ENCODE measurements around the gene DCBLD2. TPM values are rescaled to one million over a fixed set of nuclear protein-coding genes. Genes with fewer than 3 reads are reported as not detected.
A peak's percentile ranks its signal among the peaks of the same experiment; 100 is the strongest.
"Not testable (repeated sequence)": the region's sequence is repeated elsewhere in the genome, so short reads cannot be mapped to it uniquely, and the experiment has no call there.

Gene DCBLD2
- total RNA-seq, 1 donor from 2014 or later = 57.9 TPM

DNA sequence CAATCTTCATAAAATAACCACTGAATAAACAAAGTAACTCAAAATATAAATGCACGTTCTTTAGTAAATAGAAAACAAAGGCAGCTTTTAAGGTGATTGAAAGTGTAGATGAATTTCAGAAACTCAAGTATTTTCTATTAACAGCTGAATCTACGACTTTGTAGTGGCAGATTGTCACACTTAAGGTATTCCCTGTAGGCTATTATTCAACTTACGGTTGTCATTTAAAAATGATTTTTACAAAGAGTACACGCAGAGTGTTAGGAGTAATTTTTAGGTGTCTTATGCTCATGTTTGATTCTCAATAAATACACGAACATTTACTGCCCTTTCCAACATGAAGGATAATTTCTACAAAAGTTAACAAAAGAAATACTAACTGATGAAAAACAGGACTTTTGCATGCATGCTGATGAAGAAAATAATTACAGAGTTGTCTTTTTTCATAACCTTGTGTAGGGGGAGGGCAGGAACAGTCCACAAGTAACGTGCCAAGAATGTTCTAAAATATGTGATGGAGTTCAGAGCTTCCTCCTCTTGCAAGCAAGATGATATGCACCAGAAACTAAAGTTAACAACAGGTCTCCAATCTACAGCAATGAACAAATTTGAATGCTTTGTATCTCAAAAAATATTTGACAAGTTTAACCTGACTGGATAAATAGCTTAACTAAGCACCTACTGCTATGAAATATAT, 16.7 kb downstream of the DCBLD2 start:
- H3K27ac Mint-ChIP-seq = peak overlapping the region; percentile 54
- peaks cover 20% of the 10 kb centered on the region for H3K36me3 Mint-ChIP-seq
- DNase-seq (ENCODE audit: low spot score in 2 of 2, unreplicated experiment in 2 of 2) = no peak
- H3K4me1 Mint-ChIP-seq = peaks cover 36% of the 10 kb centered on the region
- no peaks in the 10 kb centered on the region for H3K27me3 Mint-ChIP-seq (ENCODE audit: low read depth)
- TF ChIP-seq, protein P1, sequence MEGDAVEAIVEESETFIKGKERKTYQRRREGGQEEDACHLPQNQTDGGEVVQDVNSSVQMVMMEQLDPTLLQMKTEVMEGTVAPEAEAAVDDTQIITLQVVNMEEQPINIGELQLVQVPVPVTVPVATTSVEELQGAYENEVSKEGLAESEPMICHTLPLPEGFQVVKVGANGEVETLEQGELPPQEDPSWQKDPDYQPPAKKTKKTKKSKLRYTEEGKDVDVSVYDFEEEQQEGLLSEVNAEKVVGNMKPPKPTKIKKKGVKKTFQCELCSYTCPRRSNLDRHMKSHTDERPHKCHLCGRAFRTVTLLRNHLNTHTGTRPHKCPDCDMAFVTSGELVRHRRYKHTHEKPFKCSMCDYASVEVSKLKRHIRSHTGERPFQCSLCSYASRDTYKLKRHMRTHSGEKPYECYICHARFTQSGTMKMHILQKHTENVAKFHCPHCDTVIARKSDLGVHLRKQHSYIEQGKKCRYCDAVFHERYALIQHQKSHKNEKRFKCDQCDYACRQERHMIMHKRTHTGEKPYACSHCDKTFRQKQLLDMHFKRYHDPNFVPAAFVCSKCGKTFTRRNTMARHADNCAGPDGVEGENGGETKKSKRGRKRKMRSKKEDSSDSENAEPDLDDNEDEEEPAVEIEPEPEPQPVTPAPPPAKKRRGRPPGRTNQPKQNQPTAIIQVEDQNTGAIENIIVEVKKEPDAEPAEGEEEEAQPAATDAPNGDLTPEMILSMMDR (IDR thresholded peaks at IDR 0.05; ENCODE audit: unreplicated experiment) = no peak
- no peak overlapping the region for H3K4me3 Mint-ChIP-seq
- H3K9me3 Mint-ChIP-seq = peaks cover 4% of the 10 kb centered on the region

DNA sequence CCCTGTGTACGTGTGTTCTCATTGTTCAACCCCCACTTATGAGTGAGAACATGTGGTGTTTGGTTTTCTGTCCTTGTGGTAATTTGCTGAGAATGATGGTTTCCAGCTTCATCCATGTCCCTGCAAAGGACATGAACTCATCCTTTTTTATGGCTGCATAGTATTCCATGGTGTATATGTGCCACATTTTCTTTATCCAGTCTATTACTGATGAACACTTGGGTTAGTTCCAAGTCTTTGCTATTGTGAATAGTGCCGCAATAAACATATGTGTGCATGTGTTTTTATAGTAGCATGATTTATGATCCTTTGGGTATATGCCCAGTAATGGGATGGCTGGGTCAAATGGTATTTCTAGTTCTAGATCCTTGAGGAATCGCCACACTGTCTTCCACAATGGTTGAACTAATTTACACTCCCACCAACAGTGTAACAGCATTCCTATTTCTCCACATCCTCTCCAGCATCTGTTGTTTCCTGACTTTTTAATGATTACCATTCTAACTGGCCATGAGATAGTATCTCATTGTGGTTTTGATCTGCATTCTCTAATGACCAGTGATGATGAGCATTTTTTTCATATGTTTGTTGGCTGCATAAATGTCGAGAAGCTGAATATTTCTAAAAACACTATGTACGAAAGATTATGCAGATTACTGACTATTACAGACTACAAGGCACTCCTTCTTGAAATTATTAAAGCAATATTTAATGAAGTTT, 18.7 kb downstream of the DCBLD2 start:
- not testable (repeated sequence) for H3K27me3 Mint-ChIP-seq (ENCODE audit: low read depth); H3K9me3 Mint-ChIP-seq; H3K27ac Mint-ChIP-seq; DNase-seq (ENCODE audit: low spot score in 2 of 2, unreplicated experiment in 2 of 2); H3K4me3 Mint-ChIP-seq
- Mint-ChIP-seq H3K36me3 (peaks cover 23% of the 10 kb centered on the region), H3K4me1 (peaks cover 36% of the 10 kb centered on the region)

DNA sequence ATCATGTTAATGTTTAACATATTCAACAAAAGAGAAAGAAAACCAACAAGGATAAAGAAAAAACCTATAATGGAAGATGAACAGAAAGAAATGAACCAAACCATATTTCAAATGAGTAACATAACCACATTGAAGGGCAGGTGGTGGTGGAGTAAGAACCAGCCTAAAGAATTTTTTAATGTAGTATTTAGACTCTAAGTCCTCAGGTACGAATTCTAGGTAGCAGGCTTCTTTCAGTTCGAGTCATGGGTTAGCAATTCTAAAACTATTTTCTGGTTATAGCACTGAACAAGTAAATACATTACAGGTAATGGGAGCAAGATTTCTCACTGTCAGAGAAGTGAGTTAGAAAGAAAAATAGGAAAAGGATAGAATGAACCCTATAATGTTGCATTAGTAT, 24.4 kb downstream of the DCBLD2 start:
- DNase-seq (ENCODE audit: low spot score in 2 of 2, unreplicated experiment in 2 of 2) = no peak
- no peak overlapping the region for H3K4me3 Mint-ChIP-seq
- H3K27ac Mint-ChIP-seq = no peak overlapping the region
- H3K27me3 Mint-ChIP-seq (ENCODE audit: low read depth) = no peaks in the 10 kb centered on the region
- H3K36me3 Mint-ChIP-seq = peaks cover 35% of the 10 kb centered on the region
- peaks cover 9% of the 10 kb centered on the region for H3K9me3 Mint-ChIP-seq
- TF ChIP-seq, protein P1 (IDR thresholded peaks at IDR 0.05; ENCODE audit: unreplicated experiment) = no peak
- no peaks in the 10 kb centered on the region for H3K4me1 Mint-ChIP-seq

DNA sequence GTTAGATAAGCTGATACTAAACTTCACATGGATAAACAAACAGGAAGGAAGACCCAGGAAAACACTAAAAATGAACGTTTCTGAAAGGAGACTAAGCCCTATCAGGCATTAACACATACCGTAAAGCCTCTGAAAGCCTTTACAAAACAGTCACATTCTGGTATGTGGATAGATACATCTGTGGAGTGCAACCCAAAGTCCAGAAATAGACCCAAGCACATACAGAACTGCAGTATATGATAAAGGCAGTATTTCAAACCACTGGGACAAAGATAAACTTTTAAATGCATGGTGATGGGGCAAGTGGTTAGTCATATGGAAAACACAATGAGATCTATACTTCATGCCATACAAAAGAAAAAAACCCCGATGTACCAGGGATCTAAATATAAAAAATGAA, 26.0 kb downstream of the DCBLD2 start:
- H3K27ac Mint-ChIP-seq = no peak overlapping the region

DNA sequence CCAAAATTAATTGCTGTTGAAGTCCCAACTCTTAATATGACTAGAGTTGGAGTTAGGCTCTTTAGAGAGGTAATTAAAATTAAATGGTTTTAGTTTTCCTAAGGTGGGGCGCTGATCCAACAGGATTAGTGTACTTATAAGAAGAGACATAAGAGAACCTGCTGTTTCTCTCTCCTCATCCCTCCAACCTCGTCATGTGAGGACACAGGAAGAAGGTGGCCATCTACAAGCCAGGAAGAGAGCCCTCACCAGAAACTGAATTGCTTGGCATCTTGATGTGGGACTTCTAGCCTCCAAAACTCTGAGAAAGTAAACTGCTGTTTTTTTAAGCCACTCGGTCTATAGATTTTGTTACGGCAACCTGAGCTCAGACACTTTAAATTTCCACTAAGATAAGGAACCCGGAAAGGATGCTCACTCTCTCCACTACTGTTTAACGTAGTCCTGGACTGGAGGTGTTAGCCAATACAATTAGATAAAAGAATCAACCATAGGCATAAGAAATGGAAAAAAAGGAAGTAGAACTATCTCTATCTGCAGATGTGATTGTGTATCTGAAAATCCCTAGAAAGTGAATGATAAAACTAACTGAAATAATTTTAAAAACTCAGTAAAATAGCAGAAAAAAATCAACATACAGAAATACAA, 26.8 kb downstream of the DCBLD2 start:
- Mint-ChIP-seq H3K4me3 (no peak overlapping the region), H3K27ac (no peak overlapping the region), H3K4me1 (no peaks in the 10 kb centered on the region), H3K36me3 (peaks cover 37% of the 10 kb centered on the region), H3K27me3 (ENCODE audit: low read depth) (no peaks in the 10 kb centered on the region), H3K9me3 (peaks cover 21% of the 10 kb centered on the region)
- TF ChIP-seq, protein P1 (IDR thresholded peaks at IDR 0.05; ENCODE audit: unreplicated experiment) = no peak
- DNase-seq (ENCODE audit: low spot score in 2 of 2, unreplicated experiment in 2 of 2) = no peak

More for the DNA sequence above, 26.0 kb downstream of the DCBLD2 start:
- Mint-ChIP-seq H3K4me1 (no peaks in the 10 kb centered on the region), H3K36me3 (peaks cover 40% of the 10 kb centered on the region), H3K27me3 (ENCODE audit: low read depth) (no peaks in the 10 kb centered on the region), H3K9me3 (peaks cover 15% of the 10 kb centered on the region), H3K4me3 (no peak overlapping the region)
- DNase-seq (ENCODE audit: low spot score in 2 of 2, unreplicated experiment in 2 of 2) = no peak
- TF ChIP-seq, protein P1 (IDR thresholded peaks at IDR 0.05; ENCODE audit: unreplicated experiment) = no peak

DNA sequence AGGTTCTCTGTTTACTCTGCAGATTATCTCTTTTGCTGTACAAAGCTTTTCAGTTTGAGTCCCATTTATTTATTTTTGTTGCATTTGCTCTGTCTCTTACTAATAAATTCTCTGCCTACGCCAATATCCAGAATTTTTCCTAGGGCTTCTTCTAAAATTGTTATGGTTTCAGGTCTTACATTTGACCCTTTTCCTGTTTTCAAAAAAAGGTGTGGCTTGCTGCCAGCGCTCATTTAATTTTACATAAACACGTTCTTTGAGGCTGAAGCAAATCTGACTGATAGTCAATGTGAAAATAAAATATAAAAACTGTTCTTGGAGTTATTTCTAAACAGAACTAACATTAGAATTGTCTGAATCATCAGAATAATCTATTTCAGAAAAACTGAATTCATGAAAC, 32.1 kb downstream of the DCBLD2 start:
- no peak for DNase-seq (ENCODE audit: low spot score in 2 of 2, unreplicated experiment in 2 of 2)
- Mint-ChIP-seq H3K27me3 (ENCODE audit: low read depth) (no peaks in the 10 kb centered on the region), H3K36me3 (peaks cover 57% of the 10 kb centered on the region), H3K27ac (no peak overlapping the region), H3K4me3 (no peak overlapping the region), H3K9me3 (peaks cover 41% of the 10 kb centered on the region), H3K4me1 (no peaks in the 10 kb centered on the region)
- TF ChIP-seq, protein P1 (IDR thresholded peaks at IDR 0.05; ENCODE audit: unreplicated experiment) = no peak

DNA sequence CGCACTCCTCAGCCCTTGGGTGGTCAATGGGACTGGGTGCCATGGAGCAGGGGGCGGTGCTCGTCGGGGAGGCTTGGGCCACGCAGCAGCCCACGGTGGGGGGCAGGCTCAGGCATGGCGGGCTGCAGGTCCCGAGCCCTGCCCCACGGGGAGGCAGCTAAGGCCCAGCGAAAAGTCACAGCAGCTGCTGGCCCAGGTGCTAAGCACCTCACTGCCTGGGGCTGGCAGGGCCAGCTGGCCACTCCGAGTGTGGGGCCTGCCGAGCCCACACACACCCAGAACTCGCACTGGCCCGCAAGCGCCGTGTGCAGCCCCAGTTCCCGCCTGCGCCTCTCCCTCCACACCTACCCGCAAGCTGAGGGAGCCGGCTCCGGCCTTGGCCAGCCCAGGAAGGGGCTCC, 43.5 kb downstream of the DCBLD2 start:
- not testable (repeated sequence) for H3K27me3 Mint-ChIP-seq (ENCODE audit: low read depth); H3K27ac Mint-ChIP-seq; DNase-seq (ENCODE audit: low spot score in 2 of 2, unreplicated experiment in 2 of 2); H3K4me1 Mint-ChIP-seq; H3K4me3 Mint-ChIP-seq
- Mint-ChIP-seq H3K9me3 (peaks cover 55% of the 10 kb centered on the region), H3K36me3 (peaks cover 62% of the 10 kb centered on the region)

DNA sequence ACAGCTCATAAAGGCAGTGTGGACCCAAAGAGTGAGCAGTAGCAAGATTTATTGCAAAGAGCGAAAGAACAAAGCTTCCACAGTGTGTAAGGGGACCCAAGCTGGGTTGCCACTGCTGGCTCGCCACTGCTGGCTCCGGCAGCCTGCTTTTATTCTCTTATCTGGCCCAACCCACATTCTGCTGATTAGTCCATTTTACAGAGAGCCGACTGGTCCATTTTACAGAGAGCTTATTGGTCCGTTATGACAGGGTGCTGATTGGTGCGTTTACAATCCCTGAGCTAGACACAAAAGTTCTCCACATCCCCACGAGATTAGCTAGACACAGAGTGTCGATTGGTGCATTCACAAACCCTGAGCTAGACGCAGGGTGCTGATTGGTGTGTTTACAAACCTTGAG, 44.2 kb downstream of the DCBLD2 start:
- DNase-seq (ENCODE audit: low spot score in 2 of 2, unreplicated experiment in 2 of 2); H3K27me3 Mint-ChIP-seq (ENCODE audit: low read depth); H3K27ac Mint-ChIP-seq; H3K4me3 Mint-ChIP-seq; H3K4me1 Mint-ChIP-seq: not testable (repeated sequence)
- Mint-ChIP-seq H3K36me3 (peaks cover 55% of the 10 kb centered on the region), H3K9me3 (peaks cover 50% of the 10 kb centered on the region)

Data from mesothelial cell of epicardium (in vitro differentiated cells).